Mucosa of descending colon (tissue), 3 donors: ENCODE data around the gene RNH1. TPM values are rescaled to one million over a fixed set of nuclear protein-coding genes. Genes with fewer than 3 reads are reported as not detected.

Source experiments
- ATAC-seq: fragments of 200-7000 bp; cut with Tn5 transposase; one replicate; pipeline ENCODE4 v1.9.1; 2020; ENCODE audit warnings: mild to moderate bottlenecking, moderate library complexity
- DNase-seq, 3 donors: peaks; one replicate each; pipeline ENCODE4 v3.0.0-alpha.2; 2020
- H3K36me3 ChIP-seq: fragments of 200-600 bp; one replicate; pipeline ENCODE4 v1.8.0; 2021; ENCODE audit warnings: low read depth, mild to moderate bottlenecking
- H3K4me1 ChIP-seq: fragments of 200-600 bp; one replicate; pipeline ENCODE4 v1.8.0; 2021; ENCODE audit warnings: low read depth, mild to moderate bottlenecking
- H3K4me3 ChIP-seq: fragments of 200-600 bp; one replicate; pipeline ENCODE4 v1.8.0; 2021; ENCODE audit warnings: mild to moderate bottlenecking
- H3K9me3 ChIP-seq: fragments of 200-600 bp; one replicate; pipeline ENCODE4 v1.8.0; 2021; ENCODE audit warnings: mild to moderate bottlenecking
- CTCF ChIP-seq: fragments of 200-600 bp; IDR thresholded peaks from one replicate; pipeline ENCODE4 v1.8.0; 2022; ENCODE audit warnings: antibody characterized with exemption, mild to moderate bottlenecking
- intact Hi-C, 2 donors: fragments of 100-400 bp; cut with DNase I in 1 of 2; cut with micrococcal nuclease in 1 of 2; formaldehyde crosslinking; loops; one replicate each; pipeline versions ENCODE4 v1.11.0 to v1.11.1; 2022; cut with DNase I, micrococcal nuclease
- total RNA-seq, 3 donors: library from RNA; stranded (reverse); fragmentation: NEBNext Ultra II Directional in 2 of 3; extraction: Animal tissue kit (Norgen Biotek cat#: 25700) in 2 of 3; gene quantifications; one replicate each; pipeline versions ENCODE4 v1.2.1 to v1.2.4, GENCODE V29; 2021 to 2023
- donor health status: DM: no; HTN: no; CAD: no; lungs with moderate emphysema.
- donor health status: DM: no; HTN: no; CAD: no.
- donor health status: DM: no; HTN: yes; CAD: no.

Gene RNH1
- total RNA-seq, 3 donors from 2014 or later: 108 to 127 (median 118) TPM

DNA sequence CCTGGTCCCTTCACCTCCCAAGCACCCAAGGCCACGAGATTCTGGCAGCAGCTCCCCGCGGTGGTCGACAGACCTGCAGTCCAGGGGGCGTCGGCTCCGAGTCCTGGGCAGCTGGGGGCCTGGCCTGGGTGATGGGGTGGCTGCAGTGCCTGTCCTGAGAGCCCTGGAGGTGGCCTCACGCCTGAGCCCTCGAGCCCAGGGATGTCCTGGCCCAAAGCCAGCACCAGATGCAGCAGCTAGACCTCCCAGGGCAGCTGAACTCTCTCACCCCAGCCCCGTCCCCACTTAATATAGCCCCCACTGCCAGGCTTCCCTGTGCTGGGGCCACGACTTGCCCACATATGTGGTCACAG, 46.9 kb upstream of the RNH1 start:
- DNase-seq (no peak), ATAC-seq (no peak)
- intact Hi-C loops: loop anchor here (10.0 kb wide), 1 partner anchor 171 kb away; no protein-coding TSS in a partner anchor
- Histone ChIP-seq H3K4me1 (peaks cover 19% of the 10 kb centered on the region), H3K36me3 (no peaks in the 10 kb centered on the region), H3K4me3 (no peak overlapping the region), H3K9me3 (no peaks in the 10 kb centered on the region)
- no peak for TF ChIP-seq CTCF

DNA sequence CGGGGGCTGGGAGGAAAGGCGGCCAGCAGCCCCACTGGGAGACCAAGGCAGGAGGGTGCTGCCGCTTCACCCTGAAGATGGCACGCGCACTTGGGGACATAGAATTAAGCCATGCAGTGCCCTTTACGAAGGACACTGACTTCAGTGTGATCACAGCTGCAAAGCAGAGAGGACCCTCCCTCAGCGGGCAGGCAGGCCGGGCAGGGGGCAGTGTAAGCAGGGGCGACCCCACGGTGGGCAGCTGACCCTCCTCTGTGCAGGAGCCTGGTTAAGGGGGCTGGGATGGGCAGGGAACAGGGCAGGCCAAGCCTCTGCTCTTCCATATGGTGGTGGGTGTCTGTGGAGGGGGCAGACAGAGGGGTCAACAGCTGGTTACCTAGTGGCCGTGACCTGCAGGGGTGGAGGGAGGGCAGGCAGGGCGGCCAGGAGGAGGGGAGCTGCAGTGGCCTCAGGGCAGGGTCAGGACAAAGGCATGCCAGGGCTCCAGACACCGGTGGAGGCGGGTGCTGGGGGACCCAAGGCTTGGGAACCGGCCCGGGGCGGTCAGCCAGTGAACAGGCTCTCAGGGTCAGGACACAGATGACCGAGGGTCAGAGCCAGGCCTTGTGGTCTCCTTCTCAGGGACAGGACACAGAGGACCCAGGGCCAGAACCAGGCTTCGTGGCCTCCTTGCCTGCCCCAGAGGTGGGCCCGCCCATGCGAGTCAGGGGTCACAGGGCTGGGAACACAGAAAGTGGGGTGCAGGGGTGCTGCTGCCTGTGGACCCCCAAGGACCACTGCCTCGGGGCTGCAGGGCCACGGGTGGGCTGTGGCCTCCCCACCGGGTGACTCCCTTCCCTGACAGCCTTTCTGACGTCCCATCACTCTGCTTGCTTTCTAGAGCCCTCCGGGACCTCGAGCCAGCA, 46.3 kb upstream of the RNH1 start:
- DNase-seq: no peak
- Histone ChIP-seq H3K9me3 (no peaks in the 10 kb centered on the region), H3K36me3 (no peaks in the 10 kb centered on the region), H3K4me1 (peaks cover 19% of the 10 kb centered on the region), H3K4me3 (no peak overlapping the region)
- ATAC-seq: no peak
- TF ChIP-seq CTCF: no peak
- intact Hi-C loops: loop anchor here (10.0 kb wide), 1 partner anchor 171 kb away; no protein-coding TSS in a partner anchor

DNA sequence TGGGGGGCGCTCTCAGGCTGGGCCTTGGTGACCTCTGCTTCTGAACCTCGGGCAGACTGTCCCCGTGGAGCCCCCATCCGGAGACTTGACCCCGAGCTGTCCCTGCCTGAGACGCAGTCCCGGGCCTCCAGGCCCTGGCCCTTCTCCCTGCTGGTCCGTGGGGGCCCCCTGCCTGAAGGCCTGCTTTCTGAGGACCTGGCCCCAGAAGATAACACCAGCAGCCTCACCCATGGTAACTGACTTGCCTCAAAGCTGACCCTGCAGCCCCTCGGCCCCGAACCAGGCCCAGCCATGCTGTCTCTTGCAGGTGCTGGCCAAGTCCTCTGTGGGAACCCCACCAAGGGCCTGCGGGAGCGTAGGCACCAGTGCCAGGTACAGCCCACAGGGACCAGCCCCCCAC, 44.6 kb upstream of the RNH1 start:
- ATAC-seq (no peak), DNase-seq (no peak)
- intact Hi-C loops: loop anchor here (10.0 kb wide), 1 partner anchor 173 kb away; no protein-coding TSS in a partner anchor
- H3K4me3 ChIP-seq: no peak overlapping the region
- no peaks in the 10 kb centered on the region for H3K36me3 ChIP-seq
- no peaks in the 10 kb centered on the region for H3K9me3 ChIP-seq
- TF ChIP-seq CTCF: no peak
- peaks cover 19% of the 10 kb centered on the region for H3K4me1 ChIP-seq

DNA sequence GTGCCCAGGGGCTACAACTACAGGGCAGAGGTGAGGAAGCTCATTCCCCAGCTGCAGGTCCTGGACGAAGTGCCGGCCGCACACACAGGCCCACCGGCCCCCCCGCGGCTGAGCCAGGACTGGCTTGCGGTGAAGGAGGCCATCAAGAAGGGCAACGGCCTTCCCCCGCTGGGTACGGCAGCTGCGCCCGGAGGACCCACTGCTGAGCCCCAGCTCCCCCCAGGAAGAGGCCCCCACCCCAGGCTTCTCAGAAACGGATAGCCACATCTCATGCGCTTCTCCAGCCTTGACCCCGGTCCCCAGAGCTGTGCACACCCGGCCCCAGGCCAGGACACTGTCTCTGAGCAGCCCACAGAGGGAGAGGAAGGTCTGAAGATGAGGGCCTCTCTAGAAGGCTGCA, 44.1 kb upstream of the RNH1 start:
- Histone ChIP-seq H3K36me3 (no peaks in the 10 kb centered on the region), H3K9me3 (no peaks in the 10 kb centered on the region), H3K4me3 (no peak overlapping the region), H3K4me1 (peaks cover 19% of the 10 kb centered on the region)
- DNase-seq (no peak), ATAC-seq (no peak)
- no peak for TF ChIP-seq CTCF
- intact Hi-C loops: loop anchor here (10.0 kb wide), 1 partner anchor 174 kb away; no protein-coding TSS in a partner anchor

DNA sequence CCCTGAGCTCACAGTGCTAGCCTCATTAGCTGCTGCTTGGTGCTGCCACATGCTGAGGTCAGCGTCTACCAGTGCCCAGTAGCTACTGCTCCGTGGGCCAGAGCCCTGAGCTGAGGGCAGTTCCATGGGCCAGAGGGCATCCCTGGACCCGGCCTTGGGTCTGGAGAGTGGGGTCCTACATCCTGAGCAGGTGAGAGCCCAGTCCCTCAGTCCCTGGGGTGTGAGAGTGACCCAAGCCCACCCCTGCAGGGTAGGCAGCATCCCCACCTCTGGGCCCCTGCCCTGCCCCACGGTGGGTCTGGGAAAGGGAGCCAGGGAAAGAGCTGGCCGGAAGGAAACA, 43.7 kb upstream of the RNH1 start:
- TF ChIP-seq CTCF: no peak
- Histone ChIP-seq H3K36me3 (no peaks in the 10 kb centered on the region), H3K9me3 (no peaks in the 10 kb centered on the region), H3K4me1 (peaks cover 16% of the 10 kb centered on the region), H3K4me3 (no peak overlapping the region)
- ATAC-seq: no peak
- DNase-seq: no peak
- intact Hi-C loops: loop anchor here (10.0 kb wide), 1 partner anchor 174 kb away; no protein-coding TSS in a partner anchor
